IPS-18c (cell line): ENCODE measurements around the gene ASB7.
A peak's percentile ranks its signal among the peaks of the same experiment; 100 is the strongest.

Experiments
- H3K4me3 ChIP-seq: 2 replicates; pipeline ENCODE4 v1.7.0; 2013; ENCODE audit warnings: low read depth, mild to moderate bottlenecking, low read length, moderate library complexity; ENCODE audit not compliant: insufficient read depth
- H3K9me3 ChIP-seq: one replicate; pipeline ENCODE4 v1.6.1; 2013; ENCODE audit warnings: mild to moderate bottlenecking, low read length, moderate library complexity; ENCODE audit not compliant: control insufficient read depth, insufficient read depth

The ASB7 gene

GRCh38 chr15:100591835-100592234 is 10.6 kb upstream of the ASB7 start:
- Histone ChIP-seq H3K4me3 (no peak overlapping the region), H3K9me3 (peaks cover 13% of the 10 kb centered on the region)

GRCh38 chr15:100592898-100593297 is 9.5 kb upstream of the ASB7 start:
- Histone ChIP-seq H3K4me3 (no peak overlapping the region), H3K9me3 (peaks cover 10% of the 10 kb centered on the region)

GRCh38 chr15:100593431-100593830 is 9.0 kb upstream of the ASB7 start:
- peaks cover 8% of the 10 kb centered on the region for H3K9me3 ChIP-seq
- H3K4me3 ChIP-seq: no peak overlapping the region

- H3K9me3 ChIP-seq: peaks cover 6% of the 10 kb centered on the region
- no peak overlapping the region for H3K4me3 ChIP-seq
Observed at GRCh38 chr15:100595964-100596363, 6.4 kb upstream of the ASB7 start.

GRCh38 chr15:100596792-100597191 is 5.6 kb upstream of the ASB7 start:
- H3K9me3 ChIP-seq: peaks cover 6% of the 10 kb centered on the region
- no peak overlapping the region for H3K4me3 ChIP-seq

- Histone ChIP-seq H3K9me3 (peaks cover 4% of the 10 kb centered on the region), H3K4me3 (no peak overlapping the region)
Observed at GRCh38 chr15:100597862-100598261, 4.5 kb upstream of the ASB7 start.

GRCh38 chr15:100598655-100599054 is 3.7 kb upstream of the ASB7 start:
- H3K9me3 ChIP-seq: peaks cover 2% of the 10 kb centered on the region
- H3K4me3 ChIP-seq: no peak overlapping the region

- Histone ChIP-seq H3K9me3 (peaks cover under 1% of the 10 kb centered on the region), H3K4me3 (peak overlapping the region; percentile 88)
Observed at GRCh38 chr15:100601163-100601562, 1.2 kb upstream of the ASB7 start.

- peak overlapping the region; percentile 88 for H3K4me3 ChIP-seq
- no peaks in the 10 kb centered on the region for H3K9me3 ChIP-seq
Observed at GRCh38 chr15:100601617-100602063, 749 bp upstream of the ASB7 start.

GRCh38 chr15:100602823-100603393 is 519 bp downstream of the ASB7 start:
- Histone ChIP-seq H3K9me3 (no peaks in the 10 kb centered on the region), H3K4me3 (peak overlapping the region; percentile 78)

- Histone ChIP-seq H3K4me3 (no peak overlapping the region), H3K9me3 (no peaks in the 10 kb centered on the region)
Observed at GRCh38 chr15:100612539-100612938, 10.2 kb downstream of the ASB7 start.

GRCh38 chr15:100613208-100613607 is 10.8 kb downstream of the ASB7 start:
- H3K9me3 ChIP-seq: no peaks in the 10 kb centered on the region
- no peak overlapping the region for H3K4me3 ChIP-seq

- no peaks in the 10 kb centered on the region for H3K9me3 ChIP-seq
- no peak overlapping the region for H3K4me3 ChIP-seq
Observed at GRCh38 chr15:100614336-100614735, 11.9 kb downstream of the ASB7 start.

GRCh38 chr15:100614918-100615317 is 12.5 kb downstream of the ASB7 start:
- no peak overlapping the region for H3K4me3 ChIP-seq

GRCh38 chr15:100615801-100616200 is 13.4 kb downstream of the ASB7 start:
- H3K4me3 ChIP-seq: no peak overlapping the region
- no peaks in the 10 kb centered on the region for H3K9me3 ChIP-seq

More at GRCh38 chr15:100614918-100615317, 12.5 kb downstream of the ASB7 start:
- H3K9me3 ChIP-seq: no peaks in the 10 kb centered on the region

GRCh38 chr15:100616700-100617099 is 14.3 kb downstream of the ASB7 start:
- Histone ChIP-seq H3K9me3 (no peaks in the 10 kb centered on the region), H3K4me3 (no peak overlapping the region)

- no peaks in the 10 kb centered on the region for H3K9me3 ChIP-seq
- H3K4me3 ChIP-seq: no peak overlapping the region
Observed at GRCh38 chr15:100623301-100623700, 20.9 kb downstream of the ASB7 start.

GRCh38 chr15:100627789-100628395 is 25.5 kb downstream of the ASB7 start:
- Histone ChIP-seq H3K4me3 (no peak overlapping the region), H3K9me3 (no peaks in the 10 kb centered on the region)

- no peak overlapping the region for H3K4me3 ChIP-seq
Observed at GRCh38 chr15:100628746-100629145, 26.4 kb downstream of the ASB7 start.

More at GRCh38 chr15:100628746-100629145, 26.4 kb downstream of the ASB7 start:
- no peaks in the 10 kb centered on the region for H3K9me3 ChIP-seq
